A549 (cell line): Measurements from ENCODE around the gene DNAAF5. TPM values are rescaled to one million over a fixed set of nuclear protein-coding genes. Genes with fewer than 3 reads are reported as not detected.
A peak's percentile ranks its signal among the peaks of the same experiment; 100 is the strongest.

Source experiments
- ATAC-seq, 2 experiments: fragments of 200-7000 bp in 1 of 2; fragments of >200 bp in 1 of 2; cut with Nextera tagmentation in 1 of 2; cut with Tn5 transposase in 1 of 2; 3 replicates each; pipeline versions ENCODE4 v1.8.0 to v1.9.1; 2018 to 2020; ENCODE audit warnings: mild to moderate bottlenecking in 1 of 2, moderate library complexity in 1 of 2
- CTCF ChIA-PET: fragments of 300-600 bp; sonication (Branson Sonifier 250); formaldehyde crosslinking; extraction: SDS; loops from one replicate; lab custom pipeline; 2021; ENCODE audit warnings: antibody characterized with exemption, inconsistent platforms; lab: Yijun Ruan, JAX
- POLR2A ChIA-PET: fragments of 350-600 bp; formaldehyde crosslinking; extraction: SDS; loops from one replicate; lab custom pipeline; 2021; ENCODE audit warnings: antibody characterized with exemption, inconsistent platforms; lab: Yijun Ruan, JAX
- DNase-seq, 2 experiments: peaks; one replicate each; pipeline versions ENCODE4 v3.0.0 to v3.0.0-alpha.2; 2011 to 2016; ENCODE audit warnings: low read depth in 1 of 2, low spot score in 1 of 2
- FAIRE-seq: peaks from 2 replicates; lab custom pipeline; 2011; peaks lifted over from hg19 to GRCh38; lab: Jason Lieb, UNC
- H3K27ac ChIP-seq, 2 experiments: fragments of >200 bp; sonication (Bioruptor Twin); formaldehyde crosslinking; 3 replicates each; pipeline ENCODE4 v1.5.1; 2016 to 2017
- H3K4me1 ChIP-seq: fragments of >200 bp; sonication (Bioruptor Twin); formaldehyde crosslinking; 3 replicates; pipeline ENCODE4 v1.6.1; 2016
- H3K4me2 ChIP-seq: fragments of >200 bp; sonication (Bioruptor Twin); formaldehyde crosslinking; 3 replicates; pipeline ENCODE4 v1.6.1; 2016
- H3K4me3 ChIP-seq: fragments of >200 bp; sonication (Bioruptor Twin); formaldehyde crosslinking; 3 replicates; pipeline ENCODE4 v1.5.1; 2016
- H3K9me3 ChIP-seq: fragments of >200 bp; sonication (Bioruptor Twin); formaldehyde crosslinking; 3 replicates; pipeline ENCODE4 v1.6.1; 2016
- NR3C1 ChIP-seq: fragments of >200 bp; sonication (Bioruptor Twin); formaldehyde crosslinking; IDR thresholded peaks from 3 replicates; pipeline ENCODE4 v1.6.1; 2017
- ZFP36 ChIP-seq: fragments of 450-650 bp; IDR thresholded peaks from 2 replicates; pipeline ENCODE4 v1.6.1; 2014; ENCODE audit warnings: borderline replicate concordance; ENCODE audit not compliant: partially characterized antibody
- ZNF302 ChIP-seq: fragments of 250-450 bp; sonication (Bioruptor Pico); IDR thresholded peaks from 2 replicates; pipeline ENCODE4 v1.9.0; 2021; ENCODE audit warnings: inconsistent platforms, mild to moderate bottlenecking, moderate library complexity
- WGBS: methylation state at CpG from one replicate; pipeline ENCODE4 v1.1.6; 2017; ENCODE audit errors: missing lambda C conversion rate; 5-methylcytosine and 5-hydroxymethylcytosine counted together
- polyA plus RNA-seq, 4 experiments: library from polyadenylated mRNA; depleted of rRNA in 3 of 4; stranded (reverse); fragments of >200 nt; fragmentation: RNase III in 1 of 4; extraction: RNeasy Plus Mini Kit Qiagen cat#74134 plus additional on column Dnase treatment in 1 of 4; gene quantifications; 2 replicates in 3 of 4; 3 replicates in 1 of 4; pipeline ENCODE4 v1.2.3, GENCODE V29; 2011 to 2017

Gene DNAAF5
- polyA plus RNA-seq, 2 of the 4 experiments (the other 2 are of a cell fraction): 27.8 to 34.7 TPM

- no peak overlapping the region for H3K4me2 ChIP-seq
- peak in 1 of 2 experiments; percentile 10; a peak in 2 of 6 replicates for ATAC-seq
Measured at GRCh38 chr7:835485-836401, 109.2 kb downstream of the DNAAF5 start.

More at GRCh38 chr7:835485-836401, 109.2 kb downstream of the DNAAF5 start:
- H3K4me1 ChIP-seq: peaks cover 32% of the 10 kb centered on the region
- DNase-seq: no peak
- POLR2A ChIA-PET: interaction anchor here (1.1 kb wide), 1 partner anchor 37 kb away, joined by 4 read pairs; no protein-coding TSS in a partner anchor
- H3K4me3 ChIP-seq: no peak overlapping the region
- CTCF ChIA-PET: interaction anchor here (0.6 to 6.7 kb wide), 14 partner anchors 9 to 514 kb away, joined by 3 to 39 read pairs (median 4); no protein-coding TSS in a partner anchor
- H3K9me3 ChIP-seq: no peaks in the 10 kb centered on the region
- WGBS: 76% methylated on average over 27 of the region's 27 CpGs
- no peak overlapping the region for H3K27ac ChIP-seq
- TF ChIP-seq ZFP36 (no peak), ZNF302 (no peak), NR3C1 (no peak)
- TF ChIP-seq, all 56 proteins: peak for 0
- FAIRE-seq: no peak

Other genes with a start within 250 kb of the DNAAF5 start
- gene PDGFA, start 206.9 kb upstream of the DNAAF5 start, polyA plus RNA-seq (2011; rRNA removed): 11.3 and 12.8 TPM in 2 replicates
- 14.2 to 16.3 TPM (median 14.9 TPM) in 3 replicates for gene PDGFA, start 206.9 kb upstream of the DNAAF5 start, polyA plus RNA-seq (2017; fragmentation: RNase III; extraction: RNeasy Plus Mini Kit Qiagen cat#74134 plus additional on column Dnase treatment)
- gene PRKAR1B, start 582 bp downstream of the DNAAF5 start, polyA plus RNA-seq (2011; rRNA removed): 8.5 and 10.1 TPM in 2 replicates
- 32.0 to 35.7 TPM (median 33.7 TPM) in 3 replicates for gene PRKAR1B, start 582 bp downstream of the DNAAF5 start, polyA plus RNA-seq (2017; fragmentation: RNase III; extraction: RNeasy Plus Mini Kit Qiagen cat#74134 plus additional on column Dnase treatment)
- gene SUN1, start 105.8 kb downstream of the DNAAF5 start, polyA plus RNA-seq (2011; rRNA removed): 129 and 130 TPM in 2 replicates
- 55.5 to 60.7 TPM (median 57.5 TPM) in 3 replicates for gene SUN1, start 105.8 kb downstream of the DNAAF5 start, polyA plus RNA-seq (2017; fragmentation: RNase III; extraction: RNeasy Plus Mini Kit Qiagen cat#74134 plus additional on column Dnase treatment)
- gene GET4, start 149.9 kb downstream of the DNAAF5 start, polyA plus RNA-seq (2011; rRNA removed): 21.5 and 26.1 TPM in 2 replicates
- gene GET4, start 149.9 kb downstream of the DNAAF5 start, polyA plus RNA-seq (2017; fragmentation: RNase III; extraction: RNeasy Plus Mini Kit Qiagen cat#74134 plus additional on column Dnase treatment): 35.4 to 37.0 TPM (median 36.0 TPM) in 3 replicates
- gene ADAP1, start 228.0 kb downstream of the DNAAF5 start, polyA plus RNA-seq (2011; rRNA removed): 1.7 and 2.2 TPM in 2 replicates
- gene ADAP1, start 228.0 kb downstream of the DNAAF5 start, polyA plus RNA-seq (2017; fragmentation: RNase III; extraction: RNeasy Plus Mini Kit Qiagen cat#74134 plus additional on column Dnase treatment): 1.1 to 2.5 TPM (median 1.9 TPM) in 3 replicates
- gene COX19, start 248.8 kb downstream of the DNAAF5 start, polyA plus RNA-seq (2011; rRNA removed): 5.4 and 7.6 TPM in 2 replicates
- 6.2 to 7.1 TPM (median 7.0 TPM) in 3 replicates for gene COX19, start 248.8 kb downstream of the DNAAF5 start, polyA plus RNA-seq (2017; fragmentation: RNase III; extraction: RNeasy Plus Mini Kit Qiagen cat#74134 plus additional on column Dnase treatment)